GM19328 (cell line): ENCODE data around the gene UACA.
A peak's percentile ranks its signal among the peaks of the same experiment; 100 is the strongest.
"Not testable (repeated sequence)": the region's sequence is repeated elsewhere in the genome, so short reads cannot be mapped to it uniquely, and the experiment has no call there.

Experiments
- ATAC-seq: cut with Tn5 transposase; IDR thresholded peaks from one replicate; pipeline ENCODE4 v1.9.1; 2021; ENCODE audit warnings: mild to moderate bottlenecking, moderate library complexity; ENCODE audit not compliant: unreplicated experiment

The UACA gene, protein sequence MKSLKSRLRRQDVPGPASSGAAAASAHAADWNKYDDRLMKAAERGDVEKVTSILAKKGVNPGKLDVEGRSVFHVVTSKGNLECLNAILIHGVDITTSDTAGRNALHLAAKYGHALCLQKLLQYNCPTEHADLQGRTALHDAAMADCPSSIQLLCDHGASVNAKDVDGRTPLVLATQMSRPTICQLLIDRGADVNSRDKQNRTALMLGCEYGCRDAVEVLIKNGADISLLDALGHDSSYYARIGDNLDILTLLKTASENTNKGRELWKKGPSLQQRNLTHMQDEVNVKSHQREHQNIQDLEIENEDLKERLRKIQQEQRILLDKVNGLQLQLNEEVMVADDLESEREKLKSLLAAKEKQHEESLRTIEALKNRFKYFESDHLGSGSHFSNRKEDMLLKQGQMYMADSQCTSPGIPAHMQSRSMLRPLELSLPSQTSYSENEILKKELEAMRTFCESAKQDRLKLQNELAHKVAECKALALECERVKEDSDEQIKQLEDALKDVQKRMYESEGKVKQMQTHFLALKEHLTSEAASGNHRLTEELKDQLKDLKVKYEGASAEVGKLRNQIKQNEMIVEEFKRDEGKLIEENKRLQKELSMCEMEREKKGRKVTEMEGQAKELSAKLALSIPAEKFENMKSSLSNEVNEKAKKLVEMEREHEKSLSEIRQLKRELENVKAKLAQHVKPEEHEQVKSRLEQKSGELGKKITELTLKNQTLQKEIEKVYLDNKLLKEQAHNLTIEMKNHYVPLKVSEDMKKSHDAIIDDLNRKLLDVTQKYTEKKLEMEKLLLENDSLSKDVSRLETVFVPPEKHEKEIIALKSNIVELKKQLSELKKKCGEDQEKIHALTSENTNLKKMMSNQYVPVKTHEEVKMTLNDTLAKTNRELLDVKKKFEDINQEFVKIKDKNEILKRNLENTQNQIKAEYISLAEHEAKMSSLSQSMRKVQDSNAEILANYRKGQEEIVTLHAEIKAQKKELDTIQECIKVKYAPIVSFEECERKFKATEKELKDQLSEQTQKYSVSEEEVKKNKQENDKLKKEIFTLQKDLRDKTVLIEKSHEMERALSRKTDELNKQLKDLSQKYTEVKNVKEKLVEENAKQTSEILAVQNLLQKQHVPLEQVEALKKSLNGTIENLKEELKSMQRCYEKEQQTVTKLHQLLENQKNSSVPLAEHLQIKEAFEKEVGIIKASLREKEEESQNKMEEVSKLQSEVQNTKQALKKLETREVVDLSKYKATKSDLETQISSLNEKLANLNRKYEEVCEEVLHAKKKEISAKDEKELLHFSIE (N-terminal part only)

DNA sequence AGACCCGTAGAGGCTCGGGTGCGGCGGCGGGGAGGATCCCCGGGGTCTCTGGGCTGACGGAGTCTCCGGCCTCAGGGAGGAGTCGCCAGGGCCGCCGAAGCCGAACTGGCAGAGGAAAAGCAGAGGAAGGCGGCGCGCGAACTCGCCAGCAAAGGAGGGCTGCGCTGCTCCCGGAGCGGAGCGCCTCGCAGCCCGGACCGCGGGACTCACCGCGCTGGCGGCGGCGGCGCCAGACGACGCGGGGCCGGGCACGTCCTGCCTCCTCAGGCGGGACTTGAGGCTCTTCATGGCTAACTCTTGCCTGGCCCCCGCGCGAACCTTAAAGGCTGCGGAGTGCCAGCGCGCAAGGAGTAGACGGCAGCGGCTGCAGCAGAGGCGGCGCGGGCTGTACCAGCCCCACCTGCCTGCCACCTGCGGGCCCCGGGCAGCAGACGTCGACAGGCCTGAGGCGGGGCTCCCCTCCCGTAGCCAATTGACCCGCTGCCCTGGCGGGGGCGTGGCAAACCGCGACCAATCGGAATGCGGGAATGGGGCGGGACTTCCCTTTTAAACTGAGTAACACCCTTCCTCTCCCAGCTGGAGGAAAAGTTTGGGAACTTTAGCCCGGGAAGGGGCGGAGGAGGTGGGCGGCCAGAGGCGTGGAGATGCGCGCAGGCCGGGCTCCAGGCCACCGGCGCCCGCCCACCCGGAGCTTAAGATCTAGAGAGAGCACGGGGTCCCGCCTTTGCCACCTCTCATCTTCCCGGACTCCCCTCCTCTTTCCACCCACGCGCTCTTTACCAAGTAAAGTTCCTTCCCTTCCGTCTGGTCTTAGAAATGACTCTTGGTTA, at the start of gene UACA:
Gene UACA, minus strand, starts transcription at position 439 of the 830 bp plus-strand sequence. Its CDS starts 151 bp downstream, at position 288.
- peak; percentile 85 for ATAC-seq

GRCh38 chr15:70812827-70813364, 49.5 kb upstream of the UACA start:
- ATAC-seq, result no peak

DNA sequence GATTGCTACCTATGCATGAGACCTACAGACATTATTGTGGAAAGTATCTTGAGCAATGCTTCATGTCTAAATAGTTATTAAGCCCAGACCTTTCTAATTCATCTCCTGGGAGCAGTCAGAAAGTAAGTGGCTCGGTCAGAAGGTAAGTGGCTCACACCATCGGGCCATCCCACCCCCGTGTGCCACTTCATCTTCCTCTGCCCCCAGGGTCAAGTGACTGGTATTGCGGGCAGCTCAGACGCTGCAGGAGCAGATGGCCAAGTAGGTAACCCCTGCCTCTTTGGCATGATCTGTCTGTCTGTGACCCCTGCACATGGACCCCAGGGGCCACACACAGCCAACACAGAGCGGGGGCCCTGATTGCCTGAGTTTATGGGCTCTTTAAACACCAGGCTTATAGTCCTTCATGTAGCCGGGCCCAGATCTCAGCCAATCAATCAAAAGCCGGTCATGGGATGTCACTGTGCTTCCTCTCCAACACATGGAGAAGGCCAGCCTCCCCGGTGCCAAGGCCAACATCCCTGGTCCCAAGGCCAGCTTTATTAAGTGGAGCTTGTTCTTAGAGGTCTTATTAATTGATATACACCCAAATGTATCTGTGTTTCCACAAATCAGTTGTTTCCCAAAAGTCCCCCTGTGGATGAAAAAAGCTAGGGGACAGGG, 47.7 kb upstream of the UACA start:
- ATAC-seq, result no peak

DNA sequence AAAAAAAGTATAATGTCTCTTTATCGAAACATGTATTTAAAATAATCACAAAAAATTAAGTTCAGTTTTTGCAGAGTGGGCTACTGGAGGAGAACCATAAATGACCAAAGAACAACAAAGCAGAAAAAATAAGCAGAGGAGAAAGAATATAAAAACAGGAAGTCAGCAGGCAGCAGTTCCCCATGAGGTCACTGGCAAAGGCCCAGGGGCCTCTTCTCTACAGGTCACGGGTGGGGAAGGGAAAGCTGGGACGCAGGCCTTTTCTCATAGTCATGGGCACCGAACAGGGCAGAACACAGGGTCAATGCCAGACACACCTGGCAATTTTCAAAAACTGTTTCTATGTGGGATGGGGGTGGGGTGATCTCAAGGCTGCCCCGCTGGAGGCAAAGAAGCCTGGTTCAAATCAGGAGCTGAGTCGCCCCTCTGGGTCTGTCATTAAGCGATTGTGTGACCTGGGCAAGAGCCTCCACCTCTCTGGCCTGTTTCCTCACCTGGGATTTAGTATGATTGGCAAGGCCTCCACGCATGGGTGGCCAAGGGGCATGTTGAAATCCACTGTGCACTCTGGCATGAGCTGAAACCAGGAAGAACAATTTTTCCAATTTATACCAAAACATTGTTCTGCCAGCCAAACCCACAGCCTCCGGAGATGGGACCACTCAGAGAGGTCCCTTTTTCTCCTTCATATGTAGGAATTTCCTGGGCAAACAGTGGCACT, 43.8 kb upstream of the UACA start:
- ATAC-seq, result no peak

GRCh38 chr15:70804388-70804787, 41.0 kb upstream of the UACA start:
- not testable (repeated sequence) for ATAC-seq

DNA sequence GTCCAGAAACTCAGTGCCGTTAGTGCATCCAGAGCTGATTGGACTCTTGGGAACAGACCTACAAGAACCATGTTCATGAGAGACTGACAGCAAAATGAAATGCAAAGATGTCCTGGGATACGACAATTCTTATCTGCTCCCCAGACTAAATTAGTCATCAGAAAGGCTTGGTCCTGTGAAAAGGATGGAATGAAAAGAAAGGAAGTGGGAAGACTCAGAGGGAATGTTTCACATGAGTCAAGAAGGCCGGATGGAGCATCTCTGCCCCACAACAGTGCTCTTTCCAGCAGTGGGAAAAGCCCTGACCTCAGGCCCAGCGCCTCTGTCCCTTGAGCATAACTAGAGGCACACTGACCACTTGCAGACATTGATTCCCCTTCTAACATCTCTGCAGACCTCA, 39.3 kb upstream of the UACA start:
- ATAC-seq, result no peak

DNA sequence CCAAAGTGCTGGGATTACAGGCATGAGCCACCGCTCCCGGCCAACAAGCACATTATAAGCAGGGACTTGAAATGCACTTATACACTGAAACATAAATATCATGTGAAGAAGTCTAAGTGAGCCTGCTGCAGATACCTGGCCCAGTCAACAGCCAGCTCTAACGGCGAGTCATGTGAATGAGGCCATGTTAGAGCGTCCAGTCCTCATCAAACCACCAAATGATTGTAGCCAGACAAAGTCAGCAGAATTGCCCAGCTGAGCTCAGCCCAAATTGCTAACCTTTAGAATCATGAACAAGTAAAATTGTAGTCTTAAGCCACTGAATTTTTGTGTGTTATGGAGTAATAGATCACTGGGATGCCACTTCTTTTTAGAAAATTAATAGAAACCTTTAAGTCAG, 37.8 kb upstream of the UACA start:
- ATAC-seq, result no peak

DNA sequence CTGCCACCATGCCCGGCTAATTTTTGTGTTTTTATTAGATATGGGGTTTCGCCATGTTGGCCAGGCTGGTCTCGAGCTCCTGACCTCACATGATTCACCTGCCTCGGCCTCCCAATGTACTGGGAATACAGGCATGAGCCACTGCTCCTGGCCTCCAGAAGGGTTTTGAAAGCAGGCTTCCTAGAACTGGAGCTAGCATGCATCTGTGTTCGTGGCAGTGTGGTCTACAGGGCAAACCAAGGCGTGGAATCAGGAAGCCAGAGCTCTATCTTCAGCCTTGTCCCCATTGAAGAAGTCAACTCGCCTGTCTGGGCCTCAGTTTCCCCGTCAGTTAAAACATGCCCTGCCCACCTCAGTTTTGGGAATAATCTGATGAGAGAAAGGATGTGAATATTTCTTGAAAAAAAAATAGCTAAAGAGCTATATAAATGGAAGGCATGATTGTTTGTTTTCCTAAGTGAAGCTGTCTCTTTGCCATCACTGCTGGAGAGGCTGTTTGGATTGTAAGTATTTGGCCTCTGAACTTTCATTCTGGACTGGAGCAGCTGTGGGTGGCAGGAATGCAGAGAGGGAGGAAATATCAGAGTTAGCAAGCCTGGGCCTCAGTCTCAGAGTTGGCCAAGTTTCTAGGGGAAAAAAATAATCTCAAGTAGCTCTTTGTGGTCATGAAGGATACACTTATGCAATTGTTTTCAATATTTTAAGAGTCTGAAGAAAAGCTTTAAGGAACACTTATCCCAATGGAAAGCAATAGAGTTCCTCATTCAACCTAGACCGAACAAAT, 36.5 kb upstream of the UACA start:
- no peak for ATAC-seq

DNA sequence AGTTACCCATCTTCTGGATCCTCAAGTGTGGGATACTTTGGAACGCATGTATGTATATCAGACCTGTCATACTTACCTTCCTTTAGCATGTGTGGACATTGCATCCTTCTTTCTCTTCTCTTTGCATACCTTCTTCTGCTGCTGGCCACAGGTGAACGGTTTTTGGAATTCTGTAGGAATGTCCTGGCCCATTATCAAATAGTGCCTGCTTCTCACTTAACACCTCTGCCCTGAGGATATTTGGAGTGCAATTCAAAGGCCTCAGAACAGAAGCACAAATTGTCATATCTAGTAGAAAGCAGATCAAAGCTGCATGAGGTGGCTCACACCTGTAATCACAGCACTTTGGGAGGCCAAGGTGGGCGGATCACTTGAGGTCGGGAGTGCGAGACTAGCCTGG, 34.1 kb upstream of the UACA start:
- ATAC-seq, result no peak

- no peak for ATAC-seq
Measured at GRCh38 chr15:70796516-70797310, 33.4 kb upstream of the UACA start.

DNA sequence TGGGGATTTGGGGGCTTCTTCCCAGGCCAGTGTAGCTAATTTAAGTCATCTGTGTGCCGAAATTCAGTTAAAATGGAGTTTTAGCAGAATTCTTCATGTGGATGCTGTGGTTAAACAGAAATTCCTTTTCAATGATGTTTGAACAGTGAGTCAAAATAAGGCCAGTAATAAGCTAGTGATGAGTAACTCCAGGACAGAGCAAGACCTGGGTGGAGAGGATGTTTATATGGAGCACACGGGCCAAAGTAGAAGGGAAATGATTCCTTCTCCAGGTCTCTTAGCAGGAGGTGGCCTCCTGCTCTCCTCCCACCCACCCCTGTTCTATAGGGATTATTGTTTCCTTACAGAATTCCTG, 31.9 kb upstream of the UACA start:
- no peak for ATAC-seq

DNA sequence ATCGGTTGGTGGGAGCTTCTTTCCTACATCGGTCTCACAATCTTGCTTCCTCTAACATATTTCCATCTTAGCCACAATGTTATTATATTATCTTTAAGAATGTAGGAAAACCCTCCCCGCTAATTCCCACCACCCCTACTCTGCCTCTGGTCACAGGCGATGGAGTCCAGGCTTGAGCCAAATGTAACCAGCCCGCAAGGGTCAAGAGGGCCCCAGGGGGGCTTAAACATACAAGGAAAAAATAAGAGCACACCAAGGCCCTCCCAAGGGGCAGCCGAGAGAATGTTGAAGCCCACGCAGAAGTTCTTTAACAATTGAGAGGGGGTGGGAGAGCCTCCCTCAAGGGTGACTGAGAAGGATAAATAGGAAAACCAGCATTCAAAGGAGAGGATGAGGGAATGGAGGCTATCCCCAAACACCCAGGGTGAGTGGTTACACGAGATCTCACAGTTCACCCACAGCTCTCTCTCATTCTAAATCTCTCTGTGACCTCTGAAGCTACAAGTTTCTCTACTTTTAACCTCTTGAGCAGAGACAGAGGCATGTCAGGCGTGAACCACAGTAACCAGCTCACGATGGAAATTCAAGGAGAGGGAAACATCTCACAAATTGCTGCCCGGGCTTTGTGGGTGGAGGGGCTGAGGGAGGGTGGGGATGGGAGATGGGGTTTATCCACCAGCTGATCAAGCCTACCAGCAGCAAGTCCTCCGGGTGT, 31.4 kb upstream of the UACA start:
- no peak for ATAC-seq

GRCh38 chr15:70793694-70794093, 30.3 kb upstream of the UACA start:
- no peak for ATAC-seq

- ATAC-seq, result no peak
Measured at GRCh38 chr15:70792171-70792573, 28.8 kb upstream of the UACA start.

DNA sequence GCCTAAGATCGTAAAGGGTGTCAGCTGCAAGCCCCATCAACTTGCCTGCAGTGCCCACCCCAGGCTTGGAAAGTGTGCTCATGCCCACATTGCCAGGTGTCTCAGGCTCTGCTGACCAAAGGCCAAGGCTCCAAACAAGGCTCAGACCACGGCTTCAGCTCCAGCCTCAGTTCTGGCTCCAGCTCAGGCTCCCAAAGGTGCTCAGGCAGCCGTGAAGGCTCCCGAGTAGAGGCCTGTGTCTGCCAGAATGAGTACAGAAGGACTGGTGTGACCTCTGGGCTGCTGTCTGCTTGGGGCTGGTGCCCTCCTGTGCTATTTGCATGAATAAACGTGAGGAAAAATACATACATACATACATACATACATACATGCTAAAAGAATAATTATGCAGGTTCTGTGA, 27.9 kb upstream of the UACA start:
- no peak for ATAC-seq

- ATAC-seq, result no peak
Measured at GRCh38 chr15:70789213-70789612, 25.9 kb upstream of the UACA start.
